ENCODE measurements around the gene ZNF792.
"Not testable (repeated sequence)": the region's sequence is repeated elsewhere in the genome, so short reads cannot be mapped to it uniquely, and the experiment has no call there.

Gene ZNF792

DNA sequence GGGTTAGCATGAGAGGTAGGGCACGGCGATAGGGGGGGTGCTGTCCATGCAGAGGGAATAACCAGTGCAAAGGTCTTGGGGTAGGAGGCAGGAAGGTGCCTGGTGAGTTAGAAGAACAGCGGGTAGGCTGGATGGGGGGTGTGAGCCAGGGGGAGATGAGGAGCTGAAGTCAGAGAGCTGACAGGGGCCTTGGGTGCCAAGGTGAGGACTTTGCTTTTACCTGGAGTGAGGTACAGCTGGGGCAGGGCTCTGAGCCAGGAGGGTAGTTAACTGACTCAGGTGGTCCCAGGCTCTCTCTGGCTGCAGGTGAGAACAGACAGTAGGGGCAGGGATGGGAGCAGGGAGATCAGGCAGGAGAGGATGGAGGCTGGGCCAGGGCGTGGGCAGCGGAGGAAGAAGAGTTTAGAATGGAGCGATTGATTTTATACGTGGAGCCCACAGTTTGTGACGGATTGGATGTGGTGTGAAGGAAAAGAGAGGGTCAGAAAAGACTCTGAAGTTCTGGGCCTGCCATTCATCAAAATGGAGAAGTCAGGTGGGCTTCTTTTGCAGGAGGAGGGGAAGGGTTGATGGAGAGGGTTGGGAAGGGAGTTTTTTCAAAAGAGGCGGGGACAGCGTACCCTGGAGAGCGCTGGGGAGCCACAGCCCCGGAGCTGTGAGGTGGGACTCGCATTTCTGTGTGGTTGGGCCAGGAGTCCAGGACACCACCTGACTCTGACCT lies 34.9 kb upstream of the ZNF792 start:
- no peak for DNase-seq (ENCODE audit: low spot score)

DNA sequence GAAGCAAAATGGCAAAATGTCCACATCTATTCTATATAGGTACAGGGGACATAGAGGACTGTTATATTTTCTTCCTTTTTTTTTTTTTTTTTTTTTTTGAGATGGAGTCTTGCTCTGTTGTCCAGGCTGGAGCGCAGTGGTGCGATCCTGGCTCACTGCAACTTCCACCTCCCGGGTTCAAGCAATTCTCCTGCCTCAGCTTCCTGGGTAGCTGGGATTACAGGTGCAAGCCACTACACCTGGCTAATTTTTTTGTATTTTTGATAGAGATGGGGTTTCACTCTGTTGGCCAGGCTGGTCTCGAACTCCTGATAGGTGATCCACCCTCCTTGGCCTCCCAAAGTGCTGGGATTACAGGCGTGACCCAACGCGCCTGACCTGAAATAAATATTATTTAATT lies 34.2 kb upstream of the ZNF792 start:
- DNase-seq (ENCODE audit: low spot score) = not testable (repeated sequence)

DNA sequence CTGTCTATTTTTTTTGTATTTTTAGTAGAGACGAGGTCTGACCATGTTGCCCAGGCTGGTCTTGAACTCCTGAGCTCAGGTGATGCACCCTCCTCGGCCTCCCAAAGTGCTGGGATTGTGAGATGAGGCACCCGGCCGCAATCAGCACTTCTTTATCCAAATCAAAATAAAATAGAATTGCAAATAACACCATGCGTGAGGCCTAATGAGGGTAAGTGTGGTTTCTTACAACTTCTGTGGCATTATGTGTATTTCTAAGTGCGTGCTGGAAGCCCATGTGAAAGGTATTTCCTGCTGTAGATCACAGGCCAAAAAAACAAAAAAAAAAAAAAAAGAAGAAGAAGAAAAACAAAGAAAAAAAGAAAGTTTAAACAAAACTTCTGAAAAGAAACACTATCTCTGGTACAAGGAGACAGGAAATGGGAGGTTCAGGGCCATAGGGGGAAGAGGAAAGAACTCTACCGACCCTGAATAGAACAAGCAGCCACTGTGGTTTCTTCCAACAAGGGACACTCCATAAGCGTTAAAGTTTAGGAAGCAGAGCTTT lies 33.1 kb upstream of the ZNF792 start:
- no peak for DNase-seq (ENCODE audit: low spot score)

DNA sequence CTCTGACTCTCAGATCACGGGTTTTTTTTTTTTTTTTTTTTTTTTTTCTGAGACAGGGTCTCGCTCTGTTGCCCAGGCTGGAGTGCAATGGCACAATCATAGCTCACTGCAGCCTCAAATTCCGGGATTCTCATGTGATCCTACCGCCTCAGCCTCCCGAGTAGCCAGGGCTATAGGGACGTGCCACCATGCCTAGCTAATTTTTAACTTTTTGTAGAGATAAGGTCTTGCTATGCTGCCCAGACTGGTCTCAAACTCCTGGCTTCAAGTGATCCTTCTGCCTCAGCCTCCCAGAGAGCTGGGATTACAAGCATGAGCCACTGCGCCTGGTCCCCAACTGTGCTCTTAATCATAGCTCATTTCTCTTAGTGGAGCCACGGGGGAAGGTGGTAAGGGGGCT lies 31.5 kb upstream of the ZNF792 start:
- no peak for DNase-seq (ENCODE audit: low spot score)

DNA sequence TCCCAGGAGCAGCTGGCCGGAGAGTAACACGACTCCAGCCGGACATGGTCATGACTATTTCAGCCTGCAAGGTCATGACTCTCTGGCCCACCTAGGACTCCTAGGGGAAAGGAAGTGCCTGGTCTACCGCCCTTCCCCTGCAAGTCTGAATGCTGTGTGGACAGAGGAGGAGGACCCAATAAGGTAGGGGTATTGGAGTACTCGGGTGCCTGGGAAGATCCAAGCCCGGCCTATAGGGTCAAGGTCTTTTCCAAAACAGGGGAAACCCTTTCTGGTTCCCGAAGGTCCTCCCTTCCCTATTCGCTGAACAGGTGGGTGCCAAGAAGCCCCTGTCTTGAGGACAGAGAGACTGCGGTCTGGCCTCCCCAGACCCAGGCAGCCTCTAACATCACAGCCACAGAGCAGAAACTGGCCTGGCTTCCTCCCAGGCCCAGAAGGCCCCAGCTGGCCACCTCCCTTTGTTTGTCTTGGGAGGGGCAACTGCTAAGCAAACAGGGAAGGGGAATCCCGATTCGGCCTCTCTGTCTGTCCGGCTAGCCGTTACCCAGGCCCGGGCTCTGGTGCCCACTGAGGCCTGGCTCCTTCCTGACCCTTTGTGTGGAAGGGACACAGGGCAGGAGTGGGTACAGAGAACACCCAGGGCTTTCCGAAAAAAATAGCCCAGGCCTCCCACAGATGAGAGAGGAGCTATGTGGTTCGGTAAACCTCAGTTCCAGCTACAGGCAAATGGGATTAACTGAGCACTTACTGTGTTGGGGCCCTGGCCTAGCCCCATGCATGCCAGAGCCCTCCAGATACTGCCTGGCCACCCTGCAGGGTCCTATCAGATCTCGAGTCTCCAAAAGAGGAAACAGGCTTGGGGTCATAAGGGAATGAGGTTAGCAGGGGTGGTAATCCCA lies 30.9 kb upstream of the ZNF792 start:
- DNase-seq (ENCODE audit: low spot score) = no peak

DNA sequence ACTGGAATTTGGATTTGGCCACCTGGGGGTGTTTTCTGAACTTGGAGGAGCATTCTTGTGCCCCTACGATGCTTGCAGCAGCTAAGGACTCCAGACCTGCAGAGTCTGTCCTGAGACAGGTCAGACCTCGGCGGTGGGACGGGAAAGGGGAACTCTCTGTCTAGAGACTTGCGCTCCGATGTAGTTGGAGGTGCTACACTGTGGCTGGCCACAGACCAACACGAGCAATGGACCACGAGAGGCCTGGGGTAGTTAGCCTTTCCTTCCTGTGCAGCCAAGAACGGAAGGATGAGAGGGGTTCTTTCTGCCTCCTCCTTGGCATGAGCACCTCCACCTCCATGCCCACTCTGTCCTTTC lies 30.2 kb upstream of the ZNF792 start:
- DNase-seq (ENCODE audit: low spot score) = no peak

DNA sequence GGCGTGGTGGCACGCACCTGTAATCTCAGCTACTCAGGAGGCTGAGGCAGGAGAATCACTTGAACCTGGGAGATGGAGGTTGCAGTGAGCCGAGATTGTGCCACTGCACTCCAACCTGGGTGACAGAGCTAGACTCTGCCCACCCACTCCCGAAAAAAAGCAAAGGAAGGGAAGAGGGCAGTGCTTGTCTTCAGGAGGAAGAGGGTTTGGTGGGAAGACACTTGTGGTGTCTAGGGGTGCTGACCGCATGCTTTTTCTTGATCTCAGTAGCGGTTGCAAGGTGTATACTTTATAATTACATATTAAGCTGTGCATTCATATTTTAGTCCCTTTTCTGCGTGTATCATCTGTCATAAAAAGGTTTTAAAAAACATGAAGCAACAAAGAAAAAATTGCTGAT lies 28.6 kb upstream of the ZNF792 start:
- not testable (repeated sequence) for DNase-seq (ENCODE audit: low spot score)

DNA sequence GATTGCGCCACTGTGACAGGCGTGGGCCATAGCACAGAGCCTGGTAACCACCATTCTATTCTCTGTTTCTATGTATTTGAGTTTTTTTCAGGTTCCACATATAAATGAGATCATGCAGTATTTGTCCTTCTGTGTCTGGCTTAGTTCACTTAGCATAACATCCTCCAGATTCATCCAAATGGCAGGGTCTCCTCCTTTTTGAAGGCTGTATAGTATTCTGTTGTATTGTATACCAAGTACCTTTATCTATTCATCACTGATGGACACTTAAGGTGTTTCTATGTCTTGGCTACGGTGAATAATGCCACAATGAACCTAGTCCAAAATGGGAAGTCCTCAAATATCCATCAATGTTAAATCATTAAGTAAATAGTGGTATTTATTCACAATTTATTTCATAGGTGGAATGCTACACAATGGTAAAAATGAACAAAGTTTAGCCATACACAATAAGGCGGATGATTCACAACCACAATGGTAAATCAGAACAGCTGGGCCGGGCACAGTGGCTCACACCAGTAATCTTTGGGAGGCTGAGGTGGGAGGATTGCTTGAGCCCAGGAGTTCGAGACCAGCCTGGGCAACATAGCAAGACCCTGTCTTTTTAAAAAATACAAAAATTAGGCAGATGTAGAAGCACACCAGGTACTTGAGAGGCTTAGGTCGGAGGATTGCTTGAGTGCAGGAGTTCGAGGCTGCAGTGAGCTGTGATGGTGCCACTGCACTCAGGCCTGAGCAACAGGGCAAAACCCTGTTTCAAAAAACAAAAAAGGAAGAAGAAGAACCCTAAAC lies 27.7 kb upstream of the ZNF792 start:
- DNase-seq (ENCODE audit: low spot score) = no peak

DNA sequence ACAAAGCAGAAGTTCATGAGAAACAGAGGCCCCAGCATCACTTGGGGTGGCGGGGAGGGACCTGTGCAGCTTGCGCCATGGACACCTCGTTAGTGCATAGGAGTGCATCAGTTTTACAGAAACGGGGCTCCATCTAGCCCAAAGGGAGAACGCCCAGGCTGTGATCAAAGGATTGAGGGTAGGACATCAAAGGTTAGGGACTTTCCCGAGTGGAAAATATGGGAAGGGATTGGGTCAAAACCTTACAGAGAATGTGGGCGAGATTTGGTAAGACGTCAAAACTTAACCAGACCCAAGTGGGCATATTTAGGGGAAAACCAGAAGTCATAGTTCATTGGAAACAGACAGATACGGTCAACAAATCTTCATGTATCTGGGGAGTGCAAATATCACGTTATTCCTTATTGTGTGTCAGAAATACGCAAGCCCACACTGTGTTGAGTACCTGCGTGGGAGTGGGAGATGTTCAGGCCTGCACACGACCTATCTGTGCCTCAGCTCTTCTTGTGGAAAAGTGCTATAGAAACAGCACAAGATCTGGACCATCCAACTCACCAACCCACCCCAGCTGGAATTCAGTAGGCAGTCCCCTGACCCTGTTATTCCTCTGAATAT lies 26.7 kb upstream of the ZNF792 start:
- DNase-seq (ENCODE audit: low spot score) = no peak

DNA sequence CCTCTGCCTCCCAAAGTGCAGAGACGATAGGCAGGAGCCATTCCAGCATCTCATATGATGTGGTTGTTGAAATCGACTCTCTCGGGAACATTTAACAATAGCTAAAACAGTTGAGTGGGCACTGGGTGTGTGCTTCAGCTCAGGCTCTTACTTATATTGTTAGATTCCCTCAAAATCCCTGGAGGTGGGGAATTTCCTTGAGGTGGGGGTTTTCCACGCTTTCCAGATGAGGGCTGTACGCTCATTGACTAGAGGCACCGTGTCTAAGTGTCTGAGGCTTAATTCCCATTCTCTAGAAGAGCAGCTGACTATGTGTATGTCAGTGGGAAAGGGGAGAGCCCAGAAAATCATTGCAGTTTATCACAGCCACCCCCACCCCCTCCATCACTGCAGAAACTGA lies 25.3 kb upstream of the ZNF792 start:
- DNase-seq (ENCODE audit: low spot score) = no peak

DNA sequence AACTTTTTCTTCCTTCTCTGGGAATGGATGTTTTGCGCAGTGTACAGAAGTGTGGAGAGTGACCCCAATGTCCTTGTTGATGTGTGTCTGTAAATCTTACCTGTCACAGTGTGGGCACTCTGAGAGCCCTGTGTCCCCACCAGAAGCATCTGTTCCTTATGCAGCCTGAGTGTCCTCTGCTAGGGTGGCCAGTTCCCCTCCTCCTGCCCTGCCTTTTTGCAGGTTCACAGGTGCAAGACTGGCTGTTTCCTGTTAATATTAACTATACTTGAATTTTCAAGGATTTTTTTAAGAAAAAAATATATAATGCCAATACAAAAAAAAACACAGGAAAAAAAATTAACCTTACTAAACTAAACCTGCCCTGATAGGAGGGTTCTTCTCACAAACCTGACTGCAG lies 24.1 kb upstream of the ZNF792 start:
- no peak for DNase-seq (ENCODE audit: low spot score)

DNA sequence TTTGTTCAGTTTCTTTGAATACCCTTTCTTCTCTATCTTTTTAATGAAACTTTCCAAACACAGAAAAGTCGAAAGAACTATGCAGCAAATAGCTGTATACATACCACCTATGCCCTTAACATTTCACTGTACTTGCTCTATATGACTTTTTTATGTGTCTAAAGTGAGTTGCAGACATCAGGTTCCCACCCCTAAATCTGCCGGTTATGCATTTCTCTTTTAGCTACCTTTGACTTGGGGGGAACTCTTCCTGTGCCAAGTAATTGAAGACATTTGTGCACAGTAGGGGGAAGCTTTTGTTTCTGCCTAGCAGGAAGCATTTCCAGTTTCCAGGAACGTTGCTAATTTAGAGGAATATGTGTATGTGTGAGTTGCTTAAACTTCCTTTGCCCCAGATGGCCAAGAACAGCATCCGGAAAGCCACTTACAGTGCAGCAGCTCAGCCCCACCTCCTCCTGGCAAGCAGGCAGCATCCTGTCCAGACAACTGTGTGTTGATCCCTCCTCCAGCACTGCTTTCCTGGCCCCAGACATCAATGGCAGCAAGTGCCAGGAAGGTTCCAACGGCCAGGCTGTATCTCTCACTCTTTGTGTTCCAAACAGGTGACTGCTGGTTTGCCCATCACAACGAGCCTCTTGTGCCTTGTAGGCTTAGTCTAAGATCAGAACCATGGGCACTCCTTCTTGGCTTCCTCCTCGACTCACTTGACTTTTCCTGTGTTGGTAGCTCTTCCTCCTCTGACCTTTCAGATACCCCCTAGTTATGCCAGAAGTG lies 21.4 kb upstream of the ZNF792 start:
- DNase-seq (ENCODE audit: low spot score) = no peak

DNA sequence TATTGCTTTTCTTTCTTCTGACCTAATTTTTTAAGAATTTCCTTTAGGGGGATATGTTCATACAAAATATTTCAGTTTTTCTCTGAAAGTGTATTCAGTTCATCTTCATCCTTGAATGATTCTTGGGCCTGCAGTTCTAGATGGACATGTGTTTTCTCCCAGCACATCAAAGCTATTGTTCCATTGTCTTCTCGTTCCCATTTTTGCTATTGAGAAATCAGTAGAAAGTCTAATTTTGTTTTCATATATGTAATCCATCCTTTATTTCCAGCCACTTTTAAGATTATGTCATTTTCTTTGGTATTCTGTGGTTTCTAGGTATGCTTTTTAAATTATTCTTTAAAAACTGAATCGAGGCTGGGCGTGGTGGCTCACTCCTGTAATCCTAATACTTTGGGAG lies 20.3 kb upstream of the ZNF792 start:
- no peak for DNase-seq (ENCODE audit: low spot score)

DNA sequence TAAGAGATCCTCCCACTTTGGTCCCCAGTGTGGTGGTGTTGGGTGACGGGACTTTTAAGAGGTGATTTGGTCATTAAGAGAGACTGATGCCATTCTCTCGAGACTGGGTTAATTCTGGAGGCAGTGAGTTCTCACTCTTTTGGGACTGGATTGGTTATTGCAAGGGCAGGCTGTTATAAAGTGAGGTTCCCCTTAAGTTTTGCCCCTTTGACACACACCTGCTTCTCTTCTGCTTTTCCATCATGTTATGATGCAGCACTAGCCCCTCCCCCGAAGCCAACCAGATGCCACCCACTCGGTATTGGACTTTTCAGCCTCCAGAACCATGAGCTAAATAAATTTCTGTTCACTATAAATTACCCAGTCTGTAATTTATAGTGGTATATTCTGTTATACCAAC lies 19.8 kb upstream of the ZNF792 start:
- no peak for DNase-seq (ENCODE audit: low spot score)

DNA sequence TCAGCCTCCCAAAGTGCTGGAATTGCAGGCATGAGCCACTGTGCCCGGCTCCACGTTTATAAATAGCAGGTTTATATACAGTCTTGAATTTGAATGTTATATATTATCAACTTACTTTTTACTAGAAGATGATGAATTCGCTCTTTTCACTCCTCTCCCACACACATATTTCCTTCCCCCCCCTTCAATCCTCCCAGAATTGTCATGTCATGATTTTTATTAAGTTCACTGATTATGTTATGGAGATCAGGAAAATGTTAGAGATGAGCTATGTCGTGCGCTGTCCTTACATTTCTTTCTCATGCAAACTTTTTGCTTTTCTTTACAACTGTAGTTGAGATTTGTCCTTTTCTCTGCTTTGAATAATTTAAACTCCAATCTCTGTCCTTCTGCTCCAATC lies 18.2 kb upstream of the ZNF792 start:
- DNase-seq (ENCODE audit: low spot score) = no peak

DNA sequence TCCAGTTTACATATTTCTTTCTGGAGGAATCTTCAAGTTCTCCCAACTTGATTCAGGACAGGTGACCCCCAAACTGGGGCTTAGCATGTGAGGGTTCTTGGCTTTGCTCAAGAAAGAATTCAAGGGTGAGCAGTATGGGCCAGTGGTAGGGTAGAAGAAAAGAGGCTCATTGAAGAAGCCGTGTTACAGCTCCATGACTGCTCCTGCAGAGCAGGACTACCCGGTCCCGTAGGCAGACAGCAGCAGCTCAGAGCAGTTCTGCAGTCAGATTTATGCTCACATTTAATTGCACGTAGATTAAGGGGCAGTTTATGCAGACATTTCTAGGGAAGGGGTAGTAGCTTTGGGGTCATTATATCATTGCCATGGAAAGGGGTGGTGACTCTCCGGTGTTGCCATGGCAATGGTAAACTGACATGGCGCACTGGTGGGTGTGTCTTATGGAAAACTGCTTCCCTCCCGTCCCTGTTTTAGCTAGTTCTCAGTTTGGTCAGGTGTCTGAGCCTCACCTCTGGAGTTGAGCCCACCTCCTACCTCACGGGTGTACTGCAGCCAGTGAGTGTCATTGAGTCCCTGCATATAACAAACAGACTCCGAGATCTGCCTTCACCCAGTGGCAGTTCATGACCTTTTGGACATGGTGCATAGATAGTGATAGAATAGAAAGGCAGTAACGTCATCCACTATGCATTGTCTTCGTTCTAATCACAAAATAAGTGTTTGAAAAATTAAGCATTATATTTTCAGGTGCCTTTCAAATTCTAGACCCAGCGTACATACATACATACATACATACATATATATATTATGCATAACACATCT lies 16.0 kb upstream of the ZNF792 start:
- no peak for DNase-seq (ENCODE audit: low spot score)

DNA sequence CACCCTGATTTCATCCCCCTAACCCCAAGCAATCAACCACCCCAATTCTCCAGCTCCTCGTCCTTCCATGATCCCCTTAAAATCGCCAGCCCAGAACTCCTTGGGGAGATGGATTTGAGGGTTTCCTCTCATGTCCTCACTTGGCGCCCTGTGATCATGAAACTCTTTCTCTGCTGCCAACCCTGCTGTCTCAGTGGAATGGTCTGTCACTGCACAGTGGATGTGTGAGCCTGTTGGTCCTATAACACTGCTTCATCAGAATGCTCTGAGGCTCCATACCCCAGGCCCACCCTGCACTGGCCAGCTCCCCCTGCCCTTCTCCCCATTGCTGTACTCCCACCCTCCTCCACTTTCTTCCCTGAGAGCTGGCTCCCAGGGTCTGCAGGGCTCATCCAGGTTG lies 12.6 kb upstream of the ZNF792 start:
- DNase-seq (ENCODE audit: low spot score) = peak; percentile 26

DNA sequence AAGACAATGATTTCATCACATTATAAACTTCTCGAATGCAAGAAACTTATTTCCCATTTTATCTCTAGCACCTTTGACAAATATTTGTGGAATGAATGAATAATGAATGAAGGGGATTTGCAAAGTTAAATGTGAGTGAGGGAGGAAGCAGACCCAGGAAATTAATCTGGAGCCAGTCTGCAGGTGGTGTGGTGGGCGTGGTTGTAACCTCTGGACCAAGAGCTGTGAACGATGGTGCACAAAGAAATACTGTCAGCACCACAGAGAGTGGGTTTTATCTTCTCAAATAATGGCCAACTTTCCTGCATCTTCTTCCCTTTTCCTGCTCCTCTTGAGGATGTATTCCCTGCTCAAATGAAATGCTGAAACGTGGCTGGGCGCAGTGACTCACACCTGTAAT lies 11.0 kb upstream of the ZNF792 start:
- no peak for DNase-seq (ENCODE audit: low spot score)

DNA sequence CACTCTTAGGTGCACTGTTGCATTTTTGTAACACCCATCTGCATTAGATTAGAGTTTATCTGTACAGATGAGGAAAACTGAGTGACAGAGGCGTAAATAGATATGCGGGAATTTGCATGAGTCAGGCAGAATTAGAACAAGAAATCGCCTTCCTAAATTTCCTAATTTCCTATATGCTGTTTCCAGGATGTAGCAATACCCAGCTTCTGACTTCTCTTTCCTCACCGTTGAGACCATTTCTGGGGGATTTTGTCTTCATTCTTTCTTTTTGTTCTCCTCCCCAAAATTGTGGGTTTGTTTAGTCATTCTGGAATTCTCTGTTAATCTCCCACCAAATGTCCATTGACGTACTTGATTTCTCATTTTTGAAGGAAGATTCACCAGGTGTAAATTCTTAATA lies 10.6 kb upstream of the ZNF792 start:
- no peak for DNase-seq (ENCODE audit: low spot score)

DNA sequence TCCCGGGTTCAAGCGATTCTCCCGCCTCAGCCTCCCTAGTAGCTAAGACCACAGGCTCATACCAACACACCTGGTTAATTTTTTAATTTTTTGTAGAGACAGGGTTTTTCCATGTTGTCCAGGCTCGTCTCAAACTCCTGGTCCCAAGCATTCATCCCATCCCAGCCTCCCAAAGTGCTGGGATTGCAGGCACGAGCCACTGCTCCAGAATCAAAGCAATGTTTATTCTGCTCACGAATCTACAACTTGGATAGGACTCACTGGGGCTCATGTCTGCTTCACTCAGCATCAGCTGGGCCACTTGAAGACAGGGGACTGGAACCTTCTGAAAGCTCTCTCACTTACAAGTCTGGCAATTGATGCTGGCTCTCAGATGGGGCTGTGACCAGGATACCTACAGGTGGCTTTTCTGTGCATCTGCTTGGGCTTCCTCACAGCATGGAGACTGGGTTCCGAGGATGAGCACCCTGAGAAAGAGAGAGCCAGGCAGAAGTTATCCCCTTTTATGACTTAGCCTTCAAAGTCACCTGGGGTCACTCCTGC lies 8.2 kb upstream of the ZNF792 start:
- no peak for DNase-seq (ENCODE audit: low spot score)
